WTC11 (cell line): ENCODE measurements around the gene SURF6. TPM values are rescaled to one million over a fixed set of nuclear protein-coding genes. Genes with fewer than 3 reads are reported as not detected.
A peak's percentile ranks its signal among the peaks of the same experiment; 100 is the strongest.

Experiments used
- ATAC-seq: fragments of 200-7000 bp; cut with Tn5 transposase; 2 replicates; pipeline ENCODE4 v1.10.0; 2021; ENCODE audit warnings: mild to moderate bottlenecking, moderate library complexity
- CTCF ChIA-PET: fragments of 300-600 bp; sonication (Branson Sonifier 250); formaldehyde crosslinking; loops from one replicate; lab custom pipeline; 2021; ENCODE audit warnings: antibody characterized with exemption; lab: Charles Lee
- POLR2A ChIA-PET: fragments of 350-600 bp; sonication (Branson Sonifier 250); formaldehyde crosslinking; loops from one replicate; lab custom pipeline; 2021; ENCODE audit warnings: antibody characterized with exemption; lab: Charles Lee
- DNase-seq: peaks from one replicate; pipeline ENCODE4 v3.0.0; 2021; ENCODE audit warnings: low spot score
- H3K27ac Mint-ChIP-seq: 2 replicates; pipeline ENCODE4 v1.8.0; 2021; ENCODE audit warnings: mixed read lengths
- H3K27me3 Mint-ChIP-seq: 2 replicates; pipeline ENCODE4 v1.8.0; 2021; ENCODE audit warnings: low read depth, mild to moderate bottlenecking, moderate library complexity, mixed read lengths
- H3K36me3 Mint-ChIP-seq: 2 replicates; pipeline ENCODE4 v1.8.0; 2021; ENCODE audit warnings: mixed read lengths
- H3K4me1 Mint-ChIP-seq: 2 replicates; pipeline ENCODE4 v1.8.0; 2022; ENCODE audit warnings: mixed read lengths
- H3K4me3 Mint-ChIP-seq: 2 replicates; pipeline ENCODE4 v1.8.0; 2021; ENCODE audit warnings: mild to moderate bottlenecking, moderate library complexity, mixed read lengths
- H3K9me3 Mint-ChIP-seq: 2 replicates; pipeline ENCODE4 v1.8.0; 2021; ENCODE audit warnings: mixed read lengths
- AFF4 ChIP-seq: sonication (generic); formaldehyde crosslinking; IDR thresholded peaks from 2 replicates; pipeline ENCODE4 v1.8.1; 2023; ENCODE audit warnings: mild to moderate bottlenecking, missing genetic modification reagents, borderline replicate concordance
- ATF1 ChIP-seq: sonication (generic); formaldehyde crosslinking; IDR thresholded peaks from 2 replicates; pipeline ENCODE4 v1.8.1; 2023; ENCODE audit warnings: mild to moderate bottlenecking, moderate library complexity, missing genetic modification reagents
- CREB1 ChIP-seq: sonication (generic); formaldehyde crosslinking; IDR thresholded peaks from 2 replicates; pipeline ENCODE4 v1.8.0; 2023; ENCODE audit warnings: mild to moderate bottlenecking, missing genetic modification reagents
- CREM ChIP-seq: sonication (generic); formaldehyde crosslinking; IDR thresholded peaks from 2 replicates; pipeline ENCODE4 v1.8.1; 2022; ENCODE audit warnings: mild to moderate bottlenecking, missing genetic modification reagents, moderate library complexity
- EMX1 ChIP-seq: fragments of 250-450 bp; sonication (Bioruptor Pico); IDR thresholded peaks from 2 replicates; pipeline ENCODE4 v1.8.0; 2021; ENCODE audit warnings: mild to moderate bottlenecking
- FOXJ3 ChIP-seq: sonication (generic); formaldehyde crosslinking; IDR thresholded peaks from 2 replicates; pipeline ENCODE4 v1.9.0; 2021; ENCODE audit warnings: missing genetic modification reagents, mild to moderate bottlenecking, borderline replicate concordance
- FOXK1 ChIP-seq: sonication (generic); formaldehyde crosslinking; IDR thresholded peaks from 2 replicates; pipeline ENCODE4 v1.8.0; 2022; ENCODE audit warnings: mild to moderate bottlenecking, moderate library complexity, missing genetic modification reagents
- GRHL2 ChIP-seq: fragments of 250-450 bp; sonication (Bioruptor Pico); IDR thresholded peaks from 2 replicates; pipeline ENCODE4 v1.8.0; 2022; ENCODE audit warnings: mild to moderate bottlenecking, moderate library complexity; ENCODE audit not compliant: insufficient replicate concordance, severe bottlenecking
- MAX ChIP-seq: sonication (generic); formaldehyde crosslinking; IDR thresholded peaks from 2 replicates; pipeline ENCODE4 v1.8.0; 2022; ENCODE audit warnings: mild to moderate bottlenecking, missing genetic modification reagents
- SMAD3 ChIP-seq: sonication (generic); formaldehyde crosslinking; IDR thresholded peaks from 2 replicates; pipeline ENCODE4 v1.8.0; 2022; ENCODE audit warnings: missing genetic modification reagents, mild to moderate bottlenecking, borderline replicate concordance
- SP1 ChIP-seq: sonication (generic); formaldehyde crosslinking; conservative IDR thresholded peaks from 2 replicates; pipeline ENCODE4 v1.8.1; 2022; ENCODE audit warnings: missing genetic modification reagents
- STAT6 ChIP-seq: sonication (generic); formaldehyde crosslinking; conservative IDR thresholded peaks from 2 replicates; pipeline ENCODE4 v1.8.1; 2023; ENCODE audit warnings: mild to moderate bottlenecking, low read depth, missing genetic modification reagents, moderate library complexity
- TEAD1 ChIP-seq: sonication (generic); formaldehyde crosslinking; IDR thresholded peaks from 2 replicates; pipeline ENCODE4 v1.8.0; 2022; ENCODE audit warnings: mild to moderate bottlenecking, missing genetic modification reagents
- ZNF219 ChIP-seq: sonication (generic); formaldehyde crosslinking; IDR thresholded peaks from 2 replicates; pipeline ENCODE4 v1.8.0; 2023; ENCODE audit warnings: missing genetic modification reagents, mild to moderate bottlenecking, borderline replicate concordance
- ZNF263 ChIP-seq: sonication (generic); formaldehyde crosslinking; IDR thresholded peaks from 2 replicates; pipeline ENCODE4 v1.8.1; 2022; ENCODE audit warnings: low read depth, mild to moderate bottlenecking, moderate library complexity, missing genetic modification reagents
- ZNF671 ChIP-seq: fragments of 250-450 bp; sonication (Bioruptor Pico); IDR thresholded peaks from 2 replicates; pipeline ENCODE4 v1.8.0; 2021; ENCODE audit warnings: mild to moderate bottlenecking
- total RNA-seq: library from RNA; stranded (reverse); gene quantifications from 3 replicates; pipeline ENCODE4 v1.2.3, GENCODE V29; 2021
- TF ChIP-seq, protein P1 (sequence below): fragments of 250-450 bp; sonication (Bioruptor Pico); IDR thresholded peaks from 2 replicates; pipeline ENCODE4 v1.9.0; 2021; ENCODE audit warnings: mild to moderate bottlenecking, borderline replicate concordance
- TF ChIP-seq, protein P2 (sequence below): sonication (generic); formaldehyde crosslinking; IDR thresholded peaks from 2 replicates; pipeline ENCODE4 v1.8.1; 2022; ENCODE audit warnings: mild to moderate bottlenecking, moderate library complexity, missing genetic modification reagents
- TF ChIP-seq, protein P3 (sequence below): fragments of 250-450 bp; sonication (Bioruptor Pico); IDR thresholded peaks from 2 replicates; pipeline ENCODE4 v2.1.2; 2022; ENCODE audit warnings: mild to moderate bottlenecking, moderate library complexity
- TF ChIP-seq, protein P4 (sequence below): sonication (generic); formaldehyde crosslinking; IDR thresholded peaks from 2 replicates; pipeline ENCODE4 v1.8.1; 2023; ENCODE audit warnings: mild to moderate bottlenecking, missing genetic modification reagents, moderate library complexity
- TF ChIP-seq, protein P5 (sequence below): fragments of 250-450 bp; sonication (Bioruptor Pico); IDR thresholded peaks from 2 replicates; pipeline ENCODE4 v1.8.0; 2021; ENCODE audit warnings: mild to moderate bottlenecking

The SURF6 gene
- total RNA-seq, 1 experiment from 2014 or later = 67.2 TPM

GRCh38 chr9:133333011-133333410 lies 3.0 kb downstream of the SURF6 start (continued):
- TF ChIP-seq, protein P1, sequence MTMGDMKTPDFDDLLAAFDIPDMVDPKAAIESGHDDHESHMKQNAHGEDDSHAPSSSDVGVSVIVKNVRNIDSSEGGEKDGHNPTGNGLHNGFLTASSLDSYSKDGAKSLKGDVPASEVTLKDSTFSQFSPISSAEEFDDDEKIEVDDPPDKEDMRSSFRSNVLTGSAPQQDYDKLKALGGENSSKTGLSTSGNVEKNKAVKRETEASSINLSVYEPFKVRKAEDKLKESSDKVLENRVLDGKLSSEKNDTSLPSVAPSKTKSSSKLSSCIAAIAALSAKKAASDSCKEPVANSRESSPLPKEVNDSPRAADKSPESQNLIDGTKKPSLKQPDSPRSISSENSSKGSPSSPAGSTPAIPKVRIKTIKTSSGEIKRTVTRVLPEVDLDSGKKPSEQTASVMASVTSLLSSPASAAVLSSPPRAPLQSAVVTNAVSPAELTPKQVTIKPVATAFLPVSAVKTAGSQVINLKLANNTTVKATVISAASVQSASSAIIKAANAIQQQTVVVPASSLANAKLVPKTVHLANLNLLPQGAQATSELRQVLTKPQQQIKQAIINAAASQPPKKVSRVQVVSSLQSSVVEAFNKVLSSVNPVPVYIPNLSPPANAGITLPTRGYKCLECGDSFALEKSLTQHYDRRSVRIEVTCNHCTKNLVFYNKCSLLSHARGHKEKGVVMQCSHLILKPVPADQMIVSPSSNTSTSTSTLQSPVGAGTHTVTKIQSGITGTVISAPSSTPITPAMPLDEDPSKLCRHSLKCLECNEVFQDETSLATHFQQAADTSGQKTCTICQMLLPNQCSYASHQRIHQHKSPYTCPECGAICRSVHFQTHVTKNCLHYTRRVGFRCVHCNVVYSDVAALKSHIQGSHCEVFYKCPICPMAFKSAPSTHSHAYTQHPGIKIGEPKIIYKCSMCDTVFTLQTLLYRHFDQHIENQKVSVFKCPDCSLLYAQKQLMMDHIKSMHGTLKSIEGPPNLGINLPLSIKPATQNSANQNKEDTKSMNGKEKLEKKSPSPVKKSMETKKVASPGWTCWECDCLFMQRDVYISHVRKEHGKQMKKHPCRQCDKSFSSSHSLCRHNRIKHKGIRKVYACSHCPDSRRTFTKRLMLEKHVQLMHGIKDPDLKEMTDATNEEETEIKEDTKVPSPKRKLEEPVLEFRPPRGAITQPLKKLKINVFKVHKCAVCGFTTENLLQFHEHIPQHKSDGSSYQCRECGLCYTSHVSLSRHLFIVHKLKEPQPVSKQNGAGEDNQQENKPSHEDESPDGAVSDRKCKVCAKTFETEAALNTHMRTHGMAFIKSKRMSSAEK (CRISPR knock-in tag) = no peak
- no peak for TF ChIP-seq CREM (CRISPR knock-in tag)
- TF ChIP-seq AFF4 (CRISPR knock-in tag) = no peak
- TF ChIP-seq, protein P2, sequence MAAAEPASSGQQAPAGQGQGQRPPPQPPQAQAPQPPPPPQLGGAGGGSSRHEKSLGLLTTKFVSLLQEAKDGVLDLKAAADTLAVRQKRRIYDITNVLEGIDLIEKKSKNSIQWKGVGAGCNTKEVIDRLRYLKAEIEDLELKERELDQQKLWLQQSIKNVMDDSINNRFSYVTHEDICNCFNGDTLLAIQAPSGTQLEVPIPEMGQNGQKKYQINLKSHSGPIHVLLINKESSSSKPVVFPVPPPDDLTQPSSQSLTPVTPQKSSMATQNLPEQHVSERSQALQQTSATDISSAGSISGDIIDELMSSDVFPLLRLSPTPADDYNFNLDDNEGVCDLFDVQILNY (CRISPR knock-in tag) = no peak

- POLR2A ChIA-PET = interaction anchor here (1.7 kb wide), 1 partner anchor 94 kb away, joined by 4 read pairs; no protein-coding TSS in a partner anchor
- no peak for DNase-seq
- H3K4me1 Mint-ChIP-seq = peaks cover 24% of the 10 kb centered on the region
- H3K27ac Mint-ChIP-seq = peak overlapping the region; percentile 57
- H3K36me3 Mint-ChIP-seq = peaks cover 41% of the 10 kb centered on the region
- peaks cover 1% of the 10 kb centered on the region; the same call in 1 of the 2 replicates for H3K27me3 Mint-ChIP-seq
- CTCF ChIA-PET = interaction anchor here (1.5 to 4.0 kb wide), 3 partner anchors 94 to 145 kb away, joined by 6 to 97 read pairs (median 33); no protein-coding TSS in a partner anchor
- peaks cover 14% of the 10 kb centered on the region for H3K9me3 Mint-ChIP-seq
- ATAC-seq = no peak
- H3K4me3 Mint-ChIP-seq = no peak overlapping the region
- no peak for TF ChIP-seq CREB1 (CRISPR knock-in tag)
- TF ChIP-seq, protein P3, sequence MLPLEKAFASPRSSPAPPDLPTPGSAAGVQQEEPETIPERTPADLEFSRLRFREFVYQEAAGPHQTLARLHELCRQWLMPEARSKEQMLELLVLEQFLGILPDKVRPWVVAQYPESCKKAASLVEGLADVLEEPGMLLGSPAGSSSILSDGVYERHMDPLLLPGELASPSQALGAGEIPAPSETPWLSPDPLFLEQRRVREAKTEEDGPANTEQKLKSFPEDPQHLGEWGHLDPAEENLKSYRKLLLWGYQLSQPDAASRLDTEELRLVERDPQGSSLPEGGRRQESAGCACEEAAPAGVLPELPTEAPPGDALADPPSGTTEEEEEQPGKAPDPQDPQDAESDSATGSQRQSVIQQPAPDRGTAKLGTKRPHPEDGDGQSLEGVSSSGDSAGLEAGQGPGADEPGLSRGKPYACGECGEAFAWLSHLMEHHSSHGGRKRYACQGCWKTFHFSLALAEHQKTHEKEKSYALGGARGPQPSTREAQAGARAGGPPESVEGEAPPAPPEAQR (CRISPR knock-in tag) = no peak
- no peak for TF ChIP-seq GRHL2 (CRISPR knock-in tag)
- TF ChIP-seq STAT6 (CRISPR knock-in tag) = no peak
- TF ChIP-seq ZNF671 (CRISPR knock-in tag) = no peak
- TF ChIP-seq FOXJ3 = no peak
- TF ChIP-seq ZNF263 = no peak
- TF ChIP-seq SP1 (CRISPR knock-in tag) = no peak
- TF ChIP-seq FOXK1 (CRISPR knock-in tag) = no peak
- TF ChIP-seq, protein P4, sequence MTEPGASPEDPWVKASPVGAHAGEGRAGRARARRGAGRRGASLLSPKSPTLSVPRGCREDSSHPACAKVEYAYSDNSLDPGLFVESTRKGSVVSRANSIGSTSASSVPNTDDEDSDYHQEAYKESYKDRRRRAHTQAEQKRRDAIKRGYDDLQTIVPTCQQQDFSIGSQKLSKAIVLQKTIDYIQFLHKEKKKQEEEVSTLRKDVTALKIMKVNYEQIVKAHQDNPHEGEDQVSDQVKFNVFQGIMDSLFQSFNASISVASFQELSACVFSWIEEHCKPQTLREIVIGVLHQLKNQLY (CRISPR knock-in tag) = no peak
- TF ChIP-seq TEAD1 (CRISPR knock-in tag) = no peak
- no peak for TF ChIP-seq ZNF219 (CRISPR knock-in tag)
- no peak for TF ChIP-seq MAX (CRISPR knock-in tag)
- TF ChIP-seq ATF1 (CRISPR knock-in tag) = no peak
- no peak for TF ChIP-seq SMAD3
- no peak for TF ChIP-seq EMX1
- TF ChIP-seq, protein P5, sequence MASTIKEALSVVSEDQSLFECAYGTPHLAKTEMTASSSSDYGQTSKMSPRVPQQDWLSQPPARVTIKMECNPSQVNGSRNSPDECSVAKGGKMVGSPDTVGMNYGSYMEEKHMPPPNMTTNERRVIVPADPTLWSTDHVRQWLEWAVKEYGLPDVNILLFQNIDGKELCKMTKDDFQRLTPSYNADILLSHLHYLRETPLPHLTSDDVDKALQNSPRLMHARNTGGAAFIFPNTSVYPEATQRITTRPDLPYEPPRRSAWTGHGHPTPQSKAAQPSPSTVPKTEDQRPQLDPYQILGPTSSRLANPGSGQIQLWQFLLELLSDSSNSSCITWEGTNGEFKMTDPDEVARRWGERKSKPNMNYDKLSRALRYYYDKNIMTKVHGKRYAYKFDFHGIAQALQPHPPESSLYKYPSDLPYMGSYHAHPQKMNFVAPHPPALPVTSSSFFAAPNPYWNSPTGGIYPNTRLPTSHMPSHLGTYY = no peak
These were observed 3.6 kb downstream of the SURF6 start for GRCh38 chr9:133332381-133332730.
